ENCODE measurements around the gene SLC7A9. TPM values are rescaled to one million over a fixed set of nuclear protein-coding genes. Genes with fewer than 3 reads are reported as not detected.

SLC7A9 gene
- polyA plus RNA-seq, 2 of the 4 experiments (the other 2 are of a cell fraction), result 0.50 to 0.62 TPM

DNA sequence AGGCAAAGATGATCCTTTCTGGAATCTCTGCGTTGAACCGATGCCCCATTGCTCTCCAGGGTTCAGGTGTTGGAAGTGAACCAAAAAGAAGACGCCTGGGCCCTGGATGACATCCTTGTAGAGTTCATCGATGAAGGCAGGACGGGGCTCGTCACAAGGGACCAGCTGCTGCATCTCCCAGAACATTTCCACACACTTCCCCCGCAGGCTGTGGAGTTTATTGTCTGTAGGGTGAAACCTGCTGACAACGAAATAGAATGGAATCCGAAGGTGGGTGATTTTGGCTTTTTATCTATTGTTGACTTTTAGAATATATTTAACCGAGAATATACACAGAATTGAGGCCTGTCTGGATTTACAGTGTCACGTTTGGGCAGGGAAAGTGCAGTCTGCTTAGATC, 58.4 kb downstream of the SLC7A9 start:
- H3K4me2 ChIP-seq, result no peak overlapping the region
- no peak overlapping the region for H3K4me3 ChIP-seq
- ChIA-PET CTCF (no interaction called here), POLR2A (no interaction called here)
- DNase-seq (ENCODE audit: low read depth in 1 of 2, low spot score in 1 of 2) (no peak), ATAC-seq (no peak), FAIRE-seq (no peak)
- WGBS (ENCODE audit: missing lambda C conversion rate), result 73% methylated on average over 11 of the region's 11 CpGs
- no peaks in the 10 kb centered on the region for H3K9me3 ChIP-seq
- no peak overlapping the region for H3K27ac ChIP-seq
- H3K4me1 ChIP-seq, result no peaks in the 10 kb centered on the region
- TF ChIP-seq, protein P1, sequence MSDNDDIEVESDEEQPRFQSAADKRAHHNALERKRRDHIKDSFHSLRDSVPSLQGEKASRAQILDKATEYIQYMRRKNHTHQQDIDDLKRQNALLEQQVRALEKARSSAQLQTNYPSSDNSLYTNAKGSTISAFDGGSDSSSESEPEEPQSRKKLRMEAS (IDR thresholded peaks at IDR 0.05), result no peak
- TF ChIP-seq TFCP2L1 (CRISPR knock-in tag; IDR thresholded peaks at IDR 0.05), result no peak
- TF ChIP-seq RARB (CRISPR knock-in tag; IDR thresholded peaks at IDR 0.05), result no peak
- TF ChIP-seq KDM1A (IDR thresholded peaks at IDR 0.05; ENCODE audit: low read depth), result no peak
- no peak for TF ChIP-seq GATA3 (IDR thresholded peaks at IDR 0.05; ENCODE audit: borderline replicate concordance)
- TF ChIP-seq FOSB (CRISPR knock-in tag; IDR thresholded peaks at IDR 0.05), result no peak
- no peak for TF ChIP-seq POLR2A (IDR thresholded peaks at IDR 0.05; ENCODE audit: low read length)
- no peak for TF ChIP-seq RCOR1 (IDR thresholded peaks at IDR 0.05; ENCODE audit: low read depth, low read length)
- TF ChIP-seq, protein P2, sequence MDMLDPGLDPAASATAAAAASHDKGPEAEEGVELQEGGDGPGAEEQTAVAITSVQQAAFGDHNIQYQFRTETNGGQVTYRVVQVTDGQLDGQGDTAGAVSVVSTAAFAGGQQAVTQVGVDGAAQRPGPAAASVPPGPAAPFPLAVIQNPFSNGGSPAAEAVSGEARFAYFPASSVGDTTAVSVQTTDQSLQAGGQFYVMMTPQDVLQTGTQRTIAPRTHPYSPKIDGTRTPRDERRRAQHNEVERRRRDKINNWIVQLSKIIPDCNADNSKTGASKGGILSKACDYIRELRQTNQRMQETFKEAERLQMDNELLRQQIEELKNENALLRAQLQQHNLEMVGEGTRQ (IDR thresholded peaks at IDR 0.05), result no peak
- TF ChIP-seq TP53 (CRISPR knock-in tag; IDR thresholded peaks at IDR 0.05), result no peak
- no peak for TF ChIP-seq BHLHE40 (IDR thresholded peaks at IDR 0.05; ENCODE audit: low read depth, low read length)
- TF ChIP-seq CBX2 (IDR thresholded peaks at IDR 0.05; ENCODE audit: borderline replicate concordance, low read depth), result no peak

DNA sequence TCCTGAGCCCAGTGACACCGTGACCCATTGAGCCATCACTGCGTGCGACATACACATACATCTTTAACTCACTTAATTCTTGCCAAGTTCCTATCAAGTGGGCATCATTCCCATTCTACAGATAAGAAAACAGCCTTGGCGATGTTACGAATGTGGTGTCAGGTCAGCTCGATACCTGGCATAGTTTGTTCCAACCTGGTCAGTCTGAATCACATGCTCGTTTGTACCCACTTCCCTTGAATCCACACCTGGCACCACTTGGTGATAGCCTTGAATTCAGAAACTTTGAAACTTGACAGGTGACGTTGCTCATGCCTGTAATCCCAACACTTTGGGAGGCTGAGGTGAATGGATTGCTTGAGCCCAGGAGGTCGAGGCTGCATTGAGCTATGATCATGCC, 59.1 kb downstream of the SLC7A9 start:
- POLR2A ChIA-PET, result no interaction called here
- no peak for FAIRE-seq
- CTCF ChIA-PET, result no interaction called here

DNA sequence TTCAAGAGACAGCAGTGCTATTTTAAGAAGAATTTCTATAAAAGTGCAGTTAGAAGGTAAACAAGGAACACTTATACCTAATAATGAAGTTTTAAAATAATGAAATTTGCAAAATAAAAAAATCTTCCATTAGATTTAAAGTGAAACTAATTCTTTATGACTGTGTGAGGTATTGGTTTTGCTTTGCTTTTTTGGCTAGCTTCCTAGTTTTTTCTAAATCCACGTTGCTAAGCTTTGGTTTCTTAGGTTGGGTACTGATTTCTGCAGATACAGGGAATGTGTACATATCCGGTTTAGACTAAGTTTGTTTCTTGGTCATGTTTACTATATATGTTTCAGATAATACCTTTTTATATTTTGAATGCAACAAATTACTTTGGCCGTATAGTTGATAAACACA, 59.8 kb downstream of the SLC7A9 start:
- Histone ChIP-seq H3K4me2 (no peak overlapping the region), H3K4me3 (no peak overlapping the region), H3K27ac (no peak overlapping the region), H3K4me1 (no peaks in the 10 kb centered on the region), H3K9me3 (no peaks in the 10 kb centered on the region)
- ChIA-PET CTCF (interaction anchor here (0.5 kb wide), 1 partner anchor 270 kb away, joined by 4 read pairs; no protein-coding TSS in a partner anchor), POLR2A (interaction anchor here (0.5 kb wide), 1 partner anchor 171 kb away, joined by 3 read pairs; no protein-coding TSS in a partner anchor)
- no peak for TF ChIP-seq FOSB (CRISPR knock-in tag; IDR thresholded peaks at IDR 0.05)
- no peak for FAIRE-seq
- ATAC-seq, result no peak
- WGBS (ENCODE audit: missing lambda C conversion rate), result 50% methylated on average over 3 of the region's 3 CpGs
- no peak for DNase-seq (ENCODE audit: low read depth in 1 of 2, low spot score in 1 of 2)

More for the DNA sequence above, 59.1 kb downstream of the SLC7A9 start:
- ATAC-seq (no peak), DNase-seq (ENCODE audit: low read depth in 1 of 2, low spot score in 1 of 2) (no peak)
- H3K4me3 ChIP-seq, result no peak overlapping the region
- 76% methylated on average over 9 of the region's 9 CpGs for WGBS (ENCODE audit: missing lambda C conversion rate)
- TF ChIP-seq KDM5A (IDR thresholded peaks at IDR 0.05) (no peak), RFX5 (IDR thresholded peaks at IDR 0.05) (no peak), NFE2L2 (conservative IDR thresholded peaks at IDR 0.05; ENCODE audit: low read length) (no peak), CHD2 (IDR thresholded peaks at IDR 0.05; ENCODE audit: low read length, partially characterized antibody) (no peak), HOXA7 (CRISPR knock-in tag; IDR thresholded peaks at IDR 0.05) (no peak)
- H3K9me3 ChIP-seq, result no peaks in the 10 kb centered on the region
- H3K27ac ChIP-seq, result no peak overlapping the region
- no peaks in the 10 kb centered on the region for H3K4me1 ChIP-seq
- H3K4me2 ChIP-seq, result no peak overlapping the region

DNA sequence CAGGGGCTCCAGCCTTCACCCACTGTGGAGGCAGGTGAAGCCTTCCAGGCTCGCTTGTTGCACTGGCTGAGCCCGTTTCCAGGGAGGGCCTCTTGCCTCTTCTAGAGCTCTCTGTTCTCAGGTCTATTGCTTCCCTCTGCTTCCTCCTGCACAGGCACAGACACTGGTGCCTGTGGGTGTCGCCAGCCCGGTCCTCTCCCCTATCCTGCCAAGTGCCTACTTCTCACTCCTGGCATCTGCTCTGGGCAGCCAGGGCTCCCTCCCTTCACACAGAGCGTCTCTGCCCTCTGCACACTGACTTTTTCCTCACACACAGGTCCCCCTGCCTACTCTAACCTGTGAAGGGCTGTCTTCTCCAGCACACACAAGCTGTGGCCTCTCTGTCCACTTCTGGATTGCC, 60.3 kb downstream of the SLC7A9 start:
- no peak for FAIRE-seq
- H3K4me1 ChIP-seq, result no peaks in the 10 kb centered on the region
- peak; percentile 26 to 64; a peak in 3 of 6 replicates for ATAC-seq
- no peaks in the 10 kb centered on the region for H3K9me3 ChIP-seq
- no peak for DNase-seq (ENCODE audit: low read depth in 1 of 2, low spot score in 1 of 2)
- no peak overlapping the region for H3K4me2 ChIP-seq
- H3K4me3 ChIP-seq, result no peak overlapping the region
- H3K27ac ChIP-seq, result no peak overlapping the region
- TF ChIP-seq FOSB (CRISPR knock-in tag; IDR thresholded peaks at IDR 0.05) (no peak), EHMT2 (IDR thresholded peaks at IDR 0.05; ENCODE audit: low read depth) (no peak), HOXA7 (CRISPR knock-in tag; IDR thresholded peaks at IDR 0.05) (no peak), RFX5 (IDR thresholded peaks at IDR 0.05) (no peak), JUNB (IDR thresholded peaks at IDR 0.05) (no peak)
- CTCF ChIA-PET, result interaction anchor here (0.5 kb wide), 1 partner anchor 271 kb away, joined by 4 read pairs; no protein-coding TSS in a partner anchor
- WGBS (ENCODE audit: missing lambda C conversion rate), result 53% methylated on average over 5 of the region's 5 CpGs
- POLR2A ChIA-PET, result no interaction called here

DNA sequence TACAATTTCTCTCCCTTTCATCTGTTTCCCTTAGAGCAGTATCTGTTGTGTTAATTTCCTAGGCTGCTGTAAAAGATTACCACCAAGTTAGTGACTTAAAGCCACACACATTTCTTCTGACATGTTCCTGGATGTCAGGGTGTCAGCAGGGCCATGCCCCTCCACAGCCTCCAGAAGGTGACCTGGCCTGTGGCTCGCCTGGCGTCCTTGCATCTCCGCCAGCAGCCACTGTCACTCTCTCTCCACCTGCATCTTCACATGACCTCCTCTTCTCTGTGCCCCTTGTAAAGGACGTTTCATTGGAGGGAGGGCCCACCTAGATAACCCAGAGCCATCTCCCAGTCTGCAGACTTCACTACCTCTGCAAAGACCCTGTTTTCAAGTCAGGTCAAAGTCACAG, 61.3 kb downstream of the SLC7A9 start:
- no peak overlapping the region for H3K27ac ChIP-seq
- no peak overlapping the region for H3K4me3 ChIP-seq
- H3K9me3 ChIP-seq, result no peaks in the 10 kb centered on the region
- peak; percentile 36 for FAIRE-seq
- POLR2A ChIA-PET, result no interaction called here
- no peak for DNase-seq (ENCODE audit: low read depth in 1 of 2, low spot score in 1 of 2)
- WGBS (ENCODE audit: missing lambda C conversion rate), result 74% methylated on average over 4 of the region's 4 CpGs
- no peaks in the 10 kb centered on the region for H3K4me1 ChIP-seq
- CTCF ChIA-PET, result no interaction called here
- no peak for ATAC-seq
- no peak overlapping the region for H3K4me2 ChIP-seq
- no peak for TF ChIP-seq EHMT2 (IDR thresholded peaks at IDR 0.05; ENCODE audit: low read depth)
- TF ChIP-seq, protein P3, sequence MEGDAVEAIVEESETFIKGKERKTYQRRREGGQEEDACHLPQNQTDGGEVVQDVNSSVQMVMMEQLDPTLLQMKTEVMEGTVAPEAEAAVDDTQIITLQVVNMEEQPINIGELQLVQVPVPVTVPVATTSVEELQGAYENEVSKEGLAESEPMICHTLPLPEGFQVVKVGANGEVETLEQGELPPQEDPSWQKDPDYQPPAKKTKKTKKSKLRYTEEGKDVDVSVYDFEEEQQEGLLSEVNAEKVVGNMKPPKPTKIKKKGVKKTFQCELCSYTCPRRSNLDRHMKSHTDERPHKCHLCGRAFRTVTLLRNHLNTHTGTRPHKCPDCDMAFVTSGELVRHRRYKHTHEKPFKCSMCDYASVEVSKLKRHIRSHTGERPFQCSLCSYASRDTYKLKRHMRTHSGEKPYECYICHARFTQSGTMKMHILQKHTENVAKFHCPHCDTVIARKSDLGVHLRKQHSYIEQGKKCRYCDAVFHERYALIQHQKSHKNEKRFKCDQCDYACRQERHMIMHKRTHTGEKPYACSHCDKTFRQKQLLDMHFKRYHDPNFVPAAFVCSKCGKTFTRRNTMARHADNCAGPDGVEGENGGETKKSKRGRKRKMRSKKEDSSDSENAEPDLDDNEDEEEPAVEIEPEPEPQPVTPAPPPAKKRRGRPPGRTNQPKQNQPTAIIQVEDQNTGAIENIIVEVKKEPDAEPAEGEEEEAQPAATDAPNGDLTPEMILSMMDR (IDR thresholded peaks at IDR 0.05), result no peak
- TF ChIP-seq, protein P4, sequence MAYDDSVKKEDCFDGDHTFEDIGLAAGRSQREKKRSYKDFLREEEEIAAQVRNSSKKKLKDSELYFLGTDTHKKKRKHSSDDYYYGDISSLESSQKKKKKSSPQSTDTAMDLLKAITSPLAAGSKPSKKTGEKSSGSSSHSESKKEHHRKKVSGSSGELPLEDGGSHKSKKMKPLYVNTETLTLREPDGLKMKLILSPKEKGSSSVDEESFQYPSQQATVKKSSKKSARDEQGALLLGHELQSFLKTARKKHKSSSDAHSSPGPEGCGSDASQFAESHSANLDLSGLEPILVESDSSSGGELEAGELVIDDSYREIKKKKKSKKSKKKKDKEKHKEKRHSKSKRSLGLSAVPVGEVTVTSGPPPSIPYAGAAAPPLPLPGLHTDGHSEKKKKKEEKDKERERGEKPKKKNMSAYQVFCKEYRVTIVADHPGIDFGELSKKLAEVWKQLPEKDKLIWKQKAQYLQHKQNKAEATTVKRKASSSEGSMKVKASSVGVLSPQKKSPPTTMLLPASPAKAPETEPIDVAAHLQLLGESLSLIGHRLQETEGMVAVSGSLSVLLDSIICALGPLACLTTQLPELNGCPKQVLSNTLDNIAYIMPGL (CRISPR knock-in tag; IDR thresholded peaks at IDR 0.05; ENCODE audit: borderline replicate concordance), result no peak
- TF ChIP-seq, protein P5, sequence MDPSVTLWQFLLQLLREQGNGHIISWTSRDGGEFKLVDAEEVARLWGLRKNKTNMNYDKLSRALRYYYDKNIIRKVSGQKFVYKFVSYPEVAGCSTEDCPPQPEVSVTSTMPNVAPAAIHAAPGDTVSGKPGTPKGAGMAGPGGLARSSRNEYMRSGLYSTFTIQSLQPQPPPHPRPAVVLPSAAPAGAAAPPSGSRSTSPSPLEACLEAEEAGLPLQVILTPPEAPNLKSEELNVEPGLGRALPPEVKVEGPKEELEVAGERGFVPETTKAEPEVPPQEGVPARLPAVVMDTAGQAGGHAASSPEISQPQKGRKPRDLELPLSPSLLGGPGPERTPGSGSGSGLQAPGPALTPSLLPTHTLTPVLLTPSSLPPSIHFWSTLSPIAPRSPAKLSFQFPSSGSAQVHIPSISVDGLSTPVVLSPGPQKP (IDR thresholded peaks at IDR 0.05; ENCODE audit: low read depth, low read length), result no peak
- TF ChIP-seq, protein P6, sequence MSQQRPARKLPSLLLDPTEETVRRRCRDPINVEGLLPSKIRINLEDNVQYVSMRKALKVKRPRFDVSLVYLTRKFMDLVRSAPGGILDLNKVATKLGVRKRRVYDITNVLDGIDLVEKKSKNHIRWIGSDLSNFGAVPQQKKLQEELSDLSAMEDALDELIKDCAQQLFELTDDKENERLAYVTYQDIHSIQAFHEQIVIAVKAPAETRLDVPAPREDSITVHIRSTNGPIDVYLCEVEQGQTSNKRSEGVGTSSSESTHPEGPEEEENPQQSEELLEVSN (IDR thresholded peaks at IDR 0.05; ENCODE audit: borderline replicate concordance, low read depth), result no peak
